Measurements from ENCODE around the gene UGT1A10.
"Not testable (repeated sequence)": the region's sequence is repeated elsewhere in the genome, so short reads cannot be mapped to it uniquely, and the experiment has no call there.

The UGT1A10 gene

GRCh38 chr2:233700028-233700635, 63.9 kb downstream of the UGT1A10 start:
- no peak overlapping the region for H3K27ac ChIP-seq (replicated peaks)
- TF ChIP-seq POLR2AphosphoS5 (IDR thresholded peaks at IDR 0.05; ENCODE audit: low read depth) (no peak), CTCF (IDR thresholded peaks at IDR 0.05; ENCODE audit: insufficient read depth, low read length) (no peak), SPI1 (IDR thresholded peaks at IDR 0.05; ENCODE audit: borderline replicate concordance, low read depth) (no peak), REST (IDR thresholded peaks at IDR 0.05; ENCODE audit: insufficient replicate concordance, low read depth) (no peak), GABPA (IDR thresholded peaks at IDR 0.05; ENCODE audit: low read depth) (no peak)

GRCh38 chr2:233700842-233701241, 64.6 kb downstream of the UGT1A10 start:
- H3K27me3 ChIP-seq (ENCODE audit: insufficient read depth, poor library complexity, severe bottlenecking); H3K4me3 ChIP-seq (replicated peaks; ENCODE audit: insufficient read depth, low read length); DNase-seq (ENCODE audit: low read depth in 1 of 2, low spot score in 1 of 2); H3K27ac ChIP-seq (replicated peaks): not testable (repeated sequence)

More at GRCh38 chr2:233700028-233700635, 63.9 kb downstream of the UGT1A10 start:
- Histone ChIP-seq H3K27me3 (ENCODE audit: insufficient read depth, poor library complexity, severe bottlenecking) (no peaks in the 10 kb centered on the region), H3K4me3 (replicated peaks; ENCODE audit: insufficient read depth, low read length) (no peak overlapping the region)
- no peak for DNase-seq (ENCODE audit: low read depth in 1 of 2, low spot score in 1 of 2)

- H3K27me3 ChIP-seq (ENCODE audit: insufficient read depth, poor library complexity, severe bottlenecking), result no peaks in the 10 kb centered on the region
- H3K27ac ChIP-seq (replicated peaks), result no peak overlapping the region
- no peak for DNase-seq (ENCODE audit: low read depth in 1 of 2, low spot score in 1 of 2)
- TF ChIP-seq CTCF (IDR thresholded peaks at IDR 0.05; ENCODE audit: insufficient read depth, low read length) (no peak), REST (IDR thresholded peaks at IDR 0.05; ENCODE audit: insufficient replicate concordance, low read depth) (no peak), GABPA (IDR thresholded peaks at IDR 0.05; ENCODE audit: low read depth) (no peak), POLR2AphosphoS5 (IDR thresholded peaks at IDR 0.05; ENCODE audit: low read depth) (no peak), SPI1 (IDR thresholded peaks at IDR 0.05; ENCODE audit: borderline replicate concordance, low read depth) (no peak)
- H3K4me3 ChIP-seq (replicated peaks; ENCODE audit: insufficient read depth, low read length), result no peak overlapping the region
Observed at GRCh38 chr2:233702238-233702637, 66.0 kb downstream of the UGT1A10 start.

- DNase-seq (ENCODE audit: low read depth in 1 of 2, low spot score in 1 of 2), result no peak
- H3K27me3 ChIP-seq (ENCODE audit: insufficient read depth, poor library complexity, severe bottlenecking), result no peaks in the 10 kb centered on the region
- TF ChIP-seq POLR2AphosphoS5 (IDR thresholded peaks at IDR 0.05; ENCODE audit: low read depth) (no peak), CTCF (IDR thresholded peaks at IDR 0.05; ENCODE audit: insufficient read depth, low read length) (no peak), REST (IDR thresholded peaks at IDR 0.05; ENCODE audit: insufficient replicate concordance, low read depth) (no peak), SPI1 (IDR thresholded peaks at IDR 0.05; ENCODE audit: borderline replicate concordance, low read depth) (no peak), GABPA (IDR thresholded peaks at IDR 0.05; ENCODE audit: low read depth) (no peak)
- H3K4me3 ChIP-seq (replicated peaks; ENCODE audit: insufficient read depth, low read length), result no peak overlapping the region
- H3K27ac ChIP-seq (replicated peaks), result no peak overlapping the region
Observed at GRCh38 chr2:233705911-233706506, 69.8 kb downstream of the UGT1A10 start.

Data from HL-60 (cell line).